ENCODE data around the gene PLEKHA8.

The PLEKHA8 gene

DNA sequence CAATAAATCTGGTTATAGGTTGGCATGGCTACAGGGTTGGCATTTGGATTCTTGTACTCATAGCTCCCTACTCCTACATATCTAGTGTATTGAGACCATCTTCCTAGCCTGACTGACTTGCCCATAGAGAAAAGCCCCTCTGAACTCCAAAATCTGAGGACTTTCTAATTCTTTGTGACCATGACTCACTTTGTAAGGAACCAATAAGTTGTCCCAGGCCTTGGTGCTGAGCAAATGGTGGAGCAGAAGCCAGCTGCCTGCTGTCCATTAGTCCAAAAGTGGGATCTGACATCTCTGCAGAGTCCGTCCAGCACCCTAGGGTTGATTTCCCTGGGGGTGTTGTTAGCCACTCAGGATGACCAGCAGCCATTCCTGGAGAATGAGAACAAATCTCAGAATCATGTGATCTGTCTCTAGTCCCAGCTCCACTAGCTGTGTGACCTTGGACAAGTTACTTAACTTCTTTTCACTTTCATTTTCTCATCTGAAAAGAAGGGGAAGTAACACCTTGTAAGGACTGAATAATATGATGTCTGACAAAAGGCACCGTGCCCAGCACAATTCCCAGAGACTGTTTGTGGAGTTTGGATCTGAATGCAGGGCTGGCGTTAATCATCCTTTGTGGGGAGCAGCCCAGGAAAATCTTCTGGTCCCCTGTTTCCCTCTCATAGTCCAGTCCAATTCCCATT lies 150.7 kb downstream of the PLEKHA8 start:
- no peak overlapping the region for H3K27ac ChIP-seq
- TF ChIP-seq, protein P1, sequence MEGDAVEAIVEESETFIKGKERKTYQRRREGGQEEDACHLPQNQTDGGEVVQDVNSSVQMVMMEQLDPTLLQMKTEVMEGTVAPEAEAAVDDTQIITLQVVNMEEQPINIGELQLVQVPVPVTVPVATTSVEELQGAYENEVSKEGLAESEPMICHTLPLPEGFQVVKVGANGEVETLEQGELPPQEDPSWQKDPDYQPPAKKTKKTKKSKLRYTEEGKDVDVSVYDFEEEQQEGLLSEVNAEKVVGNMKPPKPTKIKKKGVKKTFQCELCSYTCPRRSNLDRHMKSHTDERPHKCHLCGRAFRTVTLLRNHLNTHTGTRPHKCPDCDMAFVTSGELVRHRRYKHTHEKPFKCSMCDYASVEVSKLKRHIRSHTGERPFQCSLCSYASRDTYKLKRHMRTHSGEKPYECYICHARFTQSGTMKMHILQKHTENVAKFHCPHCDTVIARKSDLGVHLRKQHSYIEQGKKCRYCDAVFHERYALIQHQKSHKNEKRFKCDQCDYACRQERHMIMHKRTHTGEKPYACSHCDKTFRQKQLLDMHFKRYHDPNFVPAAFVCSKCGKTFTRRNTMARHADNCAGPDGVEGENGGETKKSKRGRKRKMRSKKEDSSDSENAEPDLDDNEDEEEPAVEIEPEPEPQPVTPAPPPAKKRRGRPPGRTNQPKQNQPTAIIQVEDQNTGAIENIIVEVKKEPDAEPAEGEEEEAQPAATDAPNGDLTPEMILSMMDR (conservative IDR thresholded peaks at IDR 0.05): no peak

Data from VCaP (cell line).